Measurements from ENCODE around the gene DNM1. TPM values are rescaled to one million over a fixed set of nuclear protein-coding genes. Genes with fewer than 3 reads are reported as not detected.
"Not testable (repeated sequence)": the region's sequence is repeated elsewhere in the genome, so short reads cannot be mapped to it uniquely, and the experiment has no call there.

The DNM1 gene
- total RNA-seq, 1 experiment from 2014 or later = 6.1 TPM

DNA sequence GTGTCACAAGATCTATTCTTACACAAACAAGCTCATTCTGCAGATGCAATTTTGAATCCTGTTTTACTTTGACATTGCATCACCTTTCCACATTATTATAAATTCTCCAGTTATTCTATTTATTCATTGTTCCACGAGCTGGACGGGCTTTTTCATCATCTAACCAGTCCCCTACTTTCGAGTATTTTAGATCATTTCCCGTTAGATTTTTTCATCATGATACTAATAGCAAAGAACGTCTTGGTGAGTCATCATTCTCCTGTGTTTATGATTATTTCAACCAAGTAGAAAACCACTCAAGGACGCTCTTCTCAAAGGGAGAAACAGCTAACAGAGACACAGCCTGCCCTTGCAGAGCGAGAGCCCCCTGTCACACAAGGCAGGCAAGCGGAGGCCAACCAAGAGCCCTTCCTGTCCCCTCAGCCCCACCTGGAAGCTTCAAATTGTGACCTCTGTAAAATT is 28.0 kb upstream of the DNM1 start:
- in situ Hi-C loops (cut with HindIII; ENCODE audit: low sequenced_read_pairs) = no loop called here

DNA sequence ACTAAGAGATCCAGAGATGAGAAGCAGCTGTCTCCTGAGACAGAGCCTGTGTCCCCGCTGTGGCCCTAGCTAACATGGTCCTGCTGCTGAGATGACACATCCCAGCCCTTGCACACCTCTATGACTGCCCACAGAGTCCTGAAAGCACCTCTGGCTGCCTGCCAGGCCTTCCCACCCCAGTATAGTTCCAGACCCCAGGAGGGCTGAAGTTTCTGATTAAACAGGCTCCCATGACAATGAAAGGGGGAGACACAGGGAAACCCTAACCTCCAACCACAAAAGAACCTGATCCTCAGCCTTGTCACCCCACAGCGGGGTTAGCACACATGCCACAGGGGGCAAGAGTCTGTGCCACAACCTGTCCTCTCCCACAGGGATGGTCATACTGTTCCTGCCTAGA is 27.5 kb upstream of the DNM1 start:
- no peak for DNase-seq (ENCODE audit: low spot score)
- in situ Hi-C loops (cut with HindIII; ENCODE audit: low sequenced_read_pairs) = no loop called here

More for the DNA sequence above, 28.0 kb upstream of the DNM1 start:
- DNase-seq (ENCODE audit: low spot score) = no peak

DNA sequence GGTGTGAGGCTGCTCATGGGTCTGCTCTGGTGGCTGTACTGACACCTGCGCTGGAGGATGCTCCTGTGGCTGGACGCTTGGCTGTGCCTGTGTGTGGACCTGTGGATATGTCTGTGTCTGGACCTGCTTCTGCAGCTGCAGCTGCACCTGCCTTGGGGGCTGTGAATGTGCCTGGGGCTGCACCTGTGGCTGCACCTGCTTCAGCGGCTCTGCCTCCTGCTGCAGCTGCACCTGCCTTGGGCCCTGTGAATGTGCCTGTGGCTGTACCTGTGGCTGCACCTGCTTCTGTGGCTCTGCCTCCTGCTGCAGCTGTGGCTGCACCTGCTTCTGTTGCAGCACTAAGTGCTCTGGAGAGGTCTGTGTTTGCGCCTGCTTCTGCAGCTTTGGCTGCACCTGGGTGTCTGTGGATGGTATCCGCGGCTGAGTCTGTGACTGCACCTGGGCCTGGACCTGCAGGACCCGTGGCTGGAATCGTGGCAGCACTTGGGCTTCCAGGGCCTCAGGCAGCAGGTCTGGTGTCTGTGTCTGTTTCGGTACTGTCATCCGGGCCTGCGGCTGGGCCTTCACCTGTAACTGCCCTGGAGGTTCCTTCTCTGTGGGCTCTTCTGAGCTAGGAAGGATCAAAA is 24.3 kb upstream of the DNM1 start:
- in situ Hi-C loops (cut with HindIII; ENCODE audit: low sequenced_read_pairs) = no loop called here
- no peak for DNase-seq (ENCODE audit: low spot score)

DNA sequence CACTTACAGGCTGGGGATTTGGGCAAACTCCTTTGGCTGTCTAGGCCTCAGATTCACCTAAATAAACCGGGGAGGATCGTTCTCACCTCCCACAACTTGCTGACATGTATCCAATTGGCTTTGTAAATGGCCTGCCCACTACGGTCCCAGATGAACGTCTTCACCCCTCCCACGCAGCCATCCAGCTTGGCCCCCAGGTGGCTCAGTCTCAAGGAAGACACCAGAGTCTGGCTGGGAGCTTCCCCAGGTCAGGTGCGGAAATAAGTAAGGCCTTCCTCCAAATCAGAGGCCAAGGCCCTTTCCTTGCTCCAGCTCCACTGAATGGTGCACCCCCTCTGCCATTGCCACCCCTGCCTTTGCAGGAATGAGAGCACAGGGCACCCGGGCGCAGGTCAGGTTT is 23.2 kb upstream of the DNM1 start:
- in situ Hi-C loops (cut with HindIII; ENCODE audit: low sequenced_read_pairs) = no loop called here
- no peak for DNase-seq (ENCODE audit: low spot score)

DNA sequence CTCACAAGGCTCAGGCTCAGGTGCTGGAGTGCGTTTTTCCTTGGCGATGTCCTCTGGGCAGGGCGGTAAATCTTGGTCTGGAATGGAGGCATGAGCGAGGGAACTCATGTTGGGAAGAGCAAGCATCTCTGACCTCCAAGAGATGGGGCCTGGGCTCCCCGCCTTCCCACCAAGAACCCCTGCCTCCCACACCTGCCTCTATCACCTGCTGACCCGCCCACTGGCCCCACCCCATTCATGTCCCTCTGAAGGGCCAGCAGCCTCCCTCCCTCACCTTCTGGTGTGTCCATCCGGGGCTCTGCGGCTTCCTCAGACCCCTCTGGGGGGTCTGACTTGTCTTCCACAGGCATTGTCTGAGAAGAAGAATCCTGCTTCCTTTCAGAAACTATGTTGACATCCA is 22.7 kb upstream of the DNM1 start:
- in situ Hi-C loops (cut with HindIII; ENCODE audit: low sequenced_read_pairs) = no loop called here
- DNase-seq (ENCODE audit: low spot score) = no peak

DNA sequence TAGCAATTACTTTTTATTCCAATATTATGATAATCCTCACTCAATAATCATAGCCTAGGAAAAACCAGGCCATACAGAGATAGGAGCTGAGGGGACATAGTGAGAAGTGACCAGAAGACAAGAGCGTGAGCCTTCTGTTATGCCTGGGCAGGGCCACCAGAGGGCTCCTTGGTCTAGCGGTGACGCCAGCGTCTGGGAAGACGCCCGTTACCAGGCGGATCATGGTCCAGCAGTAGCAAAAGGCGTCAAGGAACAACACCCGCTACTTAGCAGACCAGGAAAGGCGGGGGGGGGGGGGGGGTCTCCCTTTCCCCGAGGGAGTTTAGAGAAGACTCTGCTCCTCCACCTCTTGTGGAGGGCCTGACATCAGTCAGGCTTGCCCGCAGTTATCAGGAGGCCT is 21.7 kb upstream of the DNM1 start:
- peak; percentile 69 for DNase-seq (ENCODE audit: low spot score)
- in situ Hi-C loops (cut with HindIII; ENCODE audit: low sequenced_read_pairs) = not testable (repeated sequence)

DNA sequence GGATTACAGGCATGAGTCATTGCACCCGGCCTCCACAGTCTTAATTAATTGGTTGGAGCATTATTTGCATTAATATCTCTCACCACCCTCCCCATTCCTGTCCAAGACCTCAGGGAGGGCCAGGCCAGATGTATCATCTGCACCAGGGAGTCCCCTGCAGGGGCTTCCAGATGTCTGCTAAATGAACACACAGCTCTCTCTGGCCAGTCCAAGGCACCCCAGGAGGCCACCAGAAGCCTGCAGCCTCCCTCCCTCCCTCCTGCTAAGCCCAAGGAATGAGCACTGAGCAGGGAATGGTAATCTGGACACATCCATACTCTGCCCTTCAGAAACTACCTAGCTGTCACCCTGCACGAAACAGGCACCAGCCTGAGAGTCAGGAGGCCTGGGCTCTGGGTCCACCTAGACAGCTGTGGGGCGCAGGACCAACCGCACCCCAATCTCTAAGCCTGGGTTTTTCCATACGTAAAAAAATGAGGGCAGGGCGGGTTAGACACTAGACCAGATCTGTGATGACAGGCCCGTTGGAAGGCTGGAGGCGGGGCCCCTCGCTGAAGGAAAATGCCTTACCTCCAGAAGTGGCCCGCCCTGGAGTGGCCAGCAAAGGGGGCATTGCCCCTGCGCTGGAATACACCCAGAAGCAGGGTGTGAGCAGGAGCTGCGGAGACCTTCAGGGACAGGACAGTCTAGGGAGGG is 20.1 kb upstream of the DNM1 start:
- in situ Hi-C loops (cut with HindIII; ENCODE audit: low sequenced_read_pairs) = no loop called here
- no peak for DNase-seq (ENCODE audit: low spot score)

DNA sequence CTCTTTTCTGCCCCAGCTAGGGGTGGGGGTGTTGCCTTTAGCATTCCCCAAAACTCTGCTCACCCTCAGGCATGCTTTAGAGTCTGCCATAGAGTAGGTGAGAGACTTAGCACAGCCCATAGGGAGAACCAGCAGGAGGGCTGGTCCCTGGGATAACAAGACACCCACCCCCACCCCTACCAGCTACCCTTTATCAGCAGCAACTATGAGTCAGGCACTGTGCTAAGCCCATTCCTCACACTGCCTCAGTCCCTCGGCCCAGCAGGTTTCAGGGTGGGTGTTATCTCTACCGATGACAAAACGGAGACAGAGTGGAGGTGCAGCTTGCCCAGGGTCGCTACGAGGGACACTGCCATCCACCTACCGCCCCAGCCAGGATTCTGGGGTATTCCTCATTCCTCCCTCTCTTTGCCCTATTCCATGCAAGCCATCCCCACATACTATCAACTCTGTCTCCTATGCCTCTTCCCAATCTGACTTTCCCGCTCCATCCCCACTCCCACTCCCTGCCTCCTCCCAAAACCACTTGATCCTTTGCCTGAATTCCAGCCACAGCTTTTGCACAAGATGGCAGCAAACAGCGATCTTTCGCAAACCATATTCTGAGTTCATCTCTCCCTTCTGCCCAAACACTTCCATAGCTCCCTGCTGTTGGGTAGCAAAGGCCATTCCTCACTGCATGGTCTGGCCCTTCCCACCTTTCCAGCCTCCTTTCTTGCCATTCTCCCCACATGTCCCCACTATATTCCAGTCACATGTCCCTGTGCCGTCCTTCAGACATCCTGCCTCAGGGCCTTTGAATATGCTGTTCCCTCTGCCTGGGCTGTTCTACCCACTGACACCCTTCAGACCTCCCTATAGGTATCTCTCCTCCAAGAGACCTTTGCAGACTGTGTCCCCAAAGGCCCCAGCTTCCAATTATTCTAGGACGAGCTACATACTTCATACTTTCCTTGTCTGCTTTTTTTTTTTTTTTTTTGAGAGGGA is 16.9 kb upstream of the DNM1 start:
- in situ Hi-C loops (cut with HindIII; ENCODE audit: low sequenced_read_pairs) = no loop called here
- no peak for DNase-seq (ENCODE audit: low spot score)

DNA sequence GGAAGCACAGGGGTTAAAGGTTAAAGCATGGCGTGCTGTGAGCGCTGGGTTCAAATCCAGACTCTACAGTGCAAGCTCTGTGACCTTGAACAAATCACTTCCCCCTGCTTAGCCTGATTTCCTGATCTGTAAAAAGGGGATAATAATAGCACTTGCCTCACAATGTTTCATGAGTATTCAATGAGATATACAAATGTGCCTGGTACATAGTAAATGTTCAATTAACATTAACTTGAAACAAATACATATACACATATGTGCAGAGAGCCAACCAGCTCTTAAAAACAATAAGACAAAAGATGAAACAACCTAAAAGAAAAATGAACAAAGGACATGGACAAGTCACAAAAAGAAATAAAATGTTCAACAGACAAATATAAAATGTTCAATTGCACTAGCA is 15.8 kb upstream of the DNM1 start:
- no peak for DNase-seq (ENCODE audit: low spot score)
- in situ Hi-C loops (cut with HindIII; ENCODE audit: low sequenced_read_pairs) = no loop called here

DNA sequence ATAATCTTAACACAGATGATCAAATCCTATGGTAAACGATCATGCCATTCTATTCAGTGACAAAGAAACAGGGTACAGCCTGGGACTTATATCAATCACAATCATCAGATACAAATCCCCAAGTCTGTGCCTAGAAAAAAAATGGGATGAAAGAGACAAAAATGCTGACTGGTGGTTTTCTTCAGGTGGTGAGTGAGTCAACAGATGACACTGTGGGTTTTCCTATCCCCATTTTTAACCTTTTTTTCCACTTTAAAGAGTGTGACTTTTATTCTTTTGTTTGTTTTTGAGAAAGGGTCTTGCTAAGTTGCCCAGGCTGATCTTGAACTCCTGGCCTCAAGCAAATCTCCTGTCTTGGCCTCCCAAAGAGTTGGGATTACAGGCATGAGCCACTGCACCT is 15.0 kb upstream of the DNM1 start:
- in situ Hi-C loops (cut with HindIII; ENCODE audit: low sequenced_read_pairs) = no loop called here
- no peak for DNase-seq (ENCODE audit: low spot score)

DNA sequence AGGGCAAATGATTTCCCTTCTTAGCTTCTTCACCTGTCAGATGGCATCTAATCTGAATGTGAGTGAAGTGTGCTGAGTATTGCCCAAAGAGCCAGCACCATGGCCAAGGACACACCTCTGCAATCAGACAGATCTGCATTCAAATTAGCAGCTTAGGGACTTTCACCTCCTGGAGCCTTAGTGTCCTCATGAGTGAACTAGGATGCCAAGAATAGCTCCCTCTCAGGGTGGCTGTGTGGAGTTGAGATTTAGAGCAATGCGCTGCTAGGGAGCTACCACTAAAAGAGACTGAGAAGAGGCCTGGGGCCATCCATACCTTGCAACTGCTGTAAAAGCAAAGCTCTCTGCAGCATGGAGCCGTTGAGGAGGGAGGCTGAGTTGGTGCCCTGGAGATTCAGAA is 13.2 kb upstream of the DNM1 start:
- in situ Hi-C loops (cut with HindIII; ENCODE audit: low sequenced_read_pairs) = no loop called here
- peak; percentile 8 for DNase-seq (ENCODE audit: low spot score)

DNA sequence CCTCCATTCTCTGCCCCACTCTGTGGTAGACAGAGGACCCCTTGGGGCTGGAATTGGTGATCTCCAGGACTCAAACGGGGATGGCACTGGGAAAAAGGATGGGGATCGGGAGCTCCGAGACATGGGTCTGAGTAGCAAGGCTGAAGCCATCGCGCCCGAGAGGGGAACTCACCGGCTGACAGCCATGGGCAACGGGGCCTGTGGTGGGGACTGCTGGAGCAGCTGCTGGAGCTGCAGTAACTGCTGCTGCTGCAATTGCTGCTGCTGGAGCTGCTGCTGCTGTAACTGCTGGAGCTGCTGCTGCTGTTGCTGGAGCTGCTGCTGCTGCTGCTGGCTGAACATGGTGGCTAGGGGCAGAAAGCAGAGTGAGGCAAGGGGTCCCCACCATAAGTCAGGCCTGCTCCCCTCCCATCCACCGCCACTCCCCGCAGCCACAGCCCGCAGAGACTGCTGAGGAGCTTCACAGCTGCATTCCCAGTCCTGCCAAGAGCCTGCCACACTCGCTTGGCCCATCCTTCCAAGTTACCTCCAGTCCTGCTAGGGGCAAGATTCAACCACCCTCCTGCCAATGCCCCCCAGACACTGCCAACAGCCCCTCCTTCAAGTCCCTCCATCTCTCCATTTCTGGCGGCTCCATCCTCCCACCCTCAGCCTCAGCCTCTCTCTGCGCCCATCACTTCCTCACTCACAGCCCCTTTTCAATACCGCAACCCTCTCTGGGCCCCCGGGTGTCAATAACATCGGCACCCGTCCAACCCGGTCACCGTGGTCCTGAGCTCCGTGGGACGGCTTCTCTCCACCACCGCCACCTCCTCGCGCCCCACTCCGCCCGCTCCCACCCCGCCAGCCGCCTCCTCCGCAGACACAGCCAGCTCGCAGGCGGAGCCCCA is 12.4 kb upstream of the DNM1 start:
- in situ Hi-C loops (cut with HindIII; ENCODE audit: low sequenced_read_pairs) = no loop called here
- peak; percentile 32 for DNase-seq (ENCODE audit: low spot score)

DNA sequence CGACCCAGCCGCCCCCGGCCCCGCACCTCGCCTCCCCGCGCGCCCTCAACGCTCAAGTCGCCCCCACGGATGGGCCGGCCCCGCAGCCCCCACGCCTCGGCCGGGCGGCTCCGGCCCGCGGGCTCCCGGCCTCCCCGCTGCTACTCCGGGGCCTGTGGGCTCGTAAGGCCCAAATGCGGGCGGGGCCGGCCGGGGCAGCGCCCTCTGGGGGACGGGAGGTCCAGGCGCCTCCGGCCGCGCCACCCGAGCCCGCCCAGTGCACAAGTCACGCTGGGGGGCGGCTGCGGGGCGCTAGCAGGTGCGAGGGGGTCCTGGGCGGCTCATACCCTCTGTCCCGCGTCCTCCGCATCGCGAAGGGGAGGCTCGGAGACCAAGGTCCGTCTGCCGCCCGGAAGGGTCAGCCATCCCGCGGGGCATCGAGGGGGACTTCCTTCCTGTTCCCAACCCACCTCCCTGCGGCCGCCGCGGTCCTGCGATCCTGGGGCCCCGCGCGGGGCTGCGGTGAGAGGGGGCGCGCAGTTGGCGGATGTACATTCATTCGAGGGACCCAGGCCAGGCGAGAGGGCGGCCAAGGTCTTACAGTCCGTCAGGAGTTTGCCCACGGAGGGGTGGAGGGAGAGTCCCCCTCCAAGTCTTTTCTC is 11.7 kb upstream of the DNM1 start, which contains the start of gene CIZ1:
CIZ1 (minus strand) TSS at position 167 of the 641 bp plus-strand sequence. CDS start 715 bp downstream, outside the sequence.
- peak; percentile 77 for DNase-seq (ENCODE audit: low spot score)
- in situ Hi-C loops (cut with HindIII; ENCODE audit: low sequenced_read_pairs) = no loop called here

DNA sequence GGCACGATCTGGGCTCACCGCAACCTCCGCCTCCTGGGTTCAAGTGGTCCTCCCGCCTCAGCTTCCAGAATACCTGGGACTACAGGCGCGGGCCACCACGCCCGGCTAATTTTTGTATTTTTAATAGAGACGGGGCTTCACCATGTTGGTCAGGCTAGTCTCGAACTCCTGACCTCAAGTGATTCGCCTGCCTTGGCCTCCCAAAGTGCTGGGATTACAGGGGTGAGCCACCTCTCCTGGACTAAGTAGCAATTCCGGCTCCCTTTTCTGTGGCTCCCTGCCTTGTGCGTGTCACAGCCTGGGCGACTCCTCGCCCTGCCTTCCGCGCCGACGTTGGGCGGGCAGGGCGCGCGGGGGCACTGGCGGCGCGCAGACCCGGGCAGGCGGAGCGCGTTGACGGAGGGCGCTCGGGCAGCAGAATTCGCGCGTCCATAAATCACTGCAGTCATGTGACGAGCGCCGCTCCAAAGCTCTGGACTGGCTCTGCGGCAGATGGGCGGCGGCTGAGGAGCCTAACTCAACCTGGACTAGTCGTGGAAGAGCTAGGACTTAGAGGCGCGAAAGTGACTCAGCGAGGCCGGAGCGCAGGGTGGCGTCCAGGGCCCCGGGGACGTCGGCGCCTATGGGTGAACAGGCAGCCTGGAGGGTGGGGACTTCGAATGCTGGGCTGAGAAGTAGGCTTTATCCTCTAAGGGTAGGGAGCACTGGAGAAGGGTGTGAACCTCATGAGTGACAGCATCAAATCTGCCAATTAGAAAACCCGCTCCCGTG is 10.4 kb upstream of the DNM1 start:
- in situ Hi-C loops (cut with HindIII; ENCODE audit: low sequenced_read_pairs) = no loop called here
- DNase-seq (ENCODE audit: low spot score) = peak; percentile 93

DNA sequence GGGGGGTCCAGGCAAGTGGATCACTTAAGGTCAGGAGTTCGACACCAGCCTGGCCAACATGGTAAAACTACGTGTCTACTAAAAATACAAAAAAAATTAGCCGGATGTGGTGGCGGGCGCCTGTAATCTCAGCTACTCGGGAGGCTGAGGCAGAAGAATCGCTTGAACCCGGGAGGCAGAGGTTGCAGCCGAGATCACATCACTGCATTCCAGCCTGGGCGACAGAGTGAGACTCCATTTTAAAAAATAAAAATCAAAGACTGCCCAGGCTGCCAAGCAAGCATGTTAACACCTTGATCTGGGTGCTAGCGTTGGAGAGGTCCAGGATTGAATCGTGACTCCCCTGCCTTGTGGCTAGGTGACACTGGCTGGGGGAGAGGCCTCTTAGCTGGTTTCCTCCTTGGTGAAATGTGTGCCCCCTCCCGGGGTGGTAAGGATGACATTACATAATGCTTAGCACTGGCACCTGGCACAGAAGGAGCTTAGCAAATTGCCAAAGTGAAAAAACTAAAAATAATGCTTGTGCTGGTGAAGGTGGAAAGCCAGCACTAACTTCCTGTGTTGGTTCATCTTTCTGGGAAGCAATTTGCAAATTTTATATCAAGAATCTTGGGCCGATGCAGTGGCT is 9.6 kb upstream of the DNM1 start:
- in situ Hi-C loops (cut with HindIII; ENCODE audit: low sequenced_read_pairs) = no loop called here

DNA sequence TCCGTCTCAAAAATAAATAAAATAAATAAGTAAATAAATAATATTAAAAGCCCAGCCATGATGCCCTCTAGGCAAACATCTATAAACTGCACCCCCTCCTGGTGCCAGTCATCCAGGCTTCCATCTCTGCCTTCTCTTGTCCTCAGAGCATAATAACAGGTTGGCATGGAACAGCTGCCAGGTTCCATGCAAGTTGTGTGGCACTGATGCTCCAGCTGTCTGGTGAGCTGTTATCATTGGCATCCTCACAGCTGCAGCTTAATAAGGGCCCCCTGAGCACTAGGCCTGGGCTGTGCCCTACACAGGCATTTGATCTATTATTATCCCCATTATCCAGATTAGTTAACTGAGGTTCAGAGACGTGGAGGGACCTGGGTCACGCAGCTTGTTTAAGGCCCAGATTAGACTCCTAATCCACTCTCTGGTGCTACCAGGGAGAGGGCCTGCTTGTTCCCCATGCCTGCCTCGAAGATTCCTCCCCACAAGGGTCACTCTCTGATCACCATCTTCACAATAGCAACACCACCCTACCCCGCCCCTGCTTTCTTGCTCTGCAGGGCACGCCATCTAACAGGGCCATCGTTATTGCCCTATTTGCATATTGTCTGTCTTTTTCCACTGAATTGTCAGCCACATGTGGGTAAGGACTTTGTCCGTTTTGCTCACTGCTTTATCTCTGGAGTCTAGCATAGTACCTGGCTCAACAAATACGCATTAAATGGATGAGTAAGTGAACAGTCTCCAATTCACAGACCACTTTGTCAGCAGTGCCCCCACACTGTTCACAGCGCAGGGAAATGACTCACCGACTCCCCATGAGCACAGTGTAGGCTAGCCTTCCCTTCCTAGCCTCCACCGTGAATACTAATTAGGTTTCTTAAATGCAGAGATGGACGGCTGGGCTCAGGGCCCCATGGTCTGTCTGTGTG is 1.5 kb upstream of the DNM1 start:
- in situ Hi-C loops (cut with HindIII; ENCODE audit: low sequenced_read_pairs) = no loop called here
- no peak for DNase-seq (ENCODE audit: low spot score)

More for the DNA sequence above, 9.6 kb upstream of the DNM1 start:
- peak; percentile 80 for DNase-seq (ENCODE audit: low spot score)

Data from G401 (cell line).